OCI-M2 (cell line): ENCODE results near the gene DLX1.
"Not testable (repeated sequence)": the region's sequence is repeated elsewhere in the genome, so short reads cannot be mapped to it uniquely, and the experiment has no call there.

Source experiments
- DNase-seq: peaks from one replicate; lab custom pipeline; 2025; ENCODE audit not compliant: unreplicated experiment; lab: John Stamatoyannopoulos, UW

The DLX1 gene

DNA sequence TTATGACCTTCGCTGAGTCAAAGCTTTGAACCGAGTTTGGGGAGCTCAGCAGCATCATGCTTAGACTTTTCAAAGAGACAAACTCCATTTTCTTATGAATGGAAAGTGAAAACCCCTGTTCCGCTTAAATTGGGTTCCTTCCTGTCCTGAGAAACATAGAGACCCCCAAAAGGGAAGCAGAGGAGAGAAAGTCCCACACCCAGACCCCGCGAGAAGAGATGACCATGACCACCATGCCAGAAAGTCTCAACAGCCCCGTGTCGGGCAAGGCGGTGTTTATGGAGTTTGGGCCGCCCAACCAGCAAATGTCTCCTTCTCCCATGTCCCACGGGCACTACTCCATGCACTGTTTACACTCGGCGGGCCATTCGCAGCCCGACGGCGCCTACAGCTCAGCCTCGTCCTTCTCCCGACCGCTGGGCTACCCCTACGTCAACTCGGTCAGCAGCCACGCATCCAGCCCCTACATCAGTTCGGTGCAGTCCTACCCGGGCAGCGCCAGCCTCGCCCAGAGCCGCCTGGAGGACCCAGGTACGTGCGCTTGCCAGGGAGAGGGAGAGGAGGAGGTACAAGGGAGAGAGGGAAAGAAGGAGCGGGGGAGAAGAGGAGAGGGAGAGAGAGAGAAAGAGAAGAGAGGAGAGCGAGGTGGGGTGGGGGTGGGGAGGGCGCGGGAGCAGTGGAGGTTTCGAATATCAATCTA, at the start of gene DLX1:
Gene DLX1 (plus strand): TSS at position 48 of the 700 bp plus-strand sequence. CDS start 171 bp downstream, at position 219.
- peak; percentile 44 for DNase-seq

- no peak for DNase-seq
These were observed 47.2 kb upstream of the DLX1 start for GRCh38 chr2:172038121-172038520.

DNA sequence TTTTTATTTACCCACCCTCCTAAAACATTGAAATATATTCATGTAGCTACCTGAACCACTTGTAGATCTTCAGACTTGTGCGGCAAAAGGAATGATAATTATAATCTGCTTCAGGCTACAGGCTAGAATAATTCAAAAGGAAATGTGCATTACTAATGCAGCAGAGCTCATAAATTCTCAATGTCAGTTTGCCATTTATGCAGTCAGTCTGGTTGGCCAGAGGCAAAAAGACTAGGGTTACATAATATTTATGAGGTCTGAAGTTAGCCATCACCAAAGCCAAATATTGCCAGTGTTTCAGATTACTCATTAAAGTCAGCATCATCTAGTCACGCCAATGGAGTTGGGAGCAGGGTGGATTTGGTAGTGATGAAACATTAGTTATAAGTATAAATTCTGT, 46.7 kb upstream of the DLX1 start:
- no peak for DNase-seq

DNA sequence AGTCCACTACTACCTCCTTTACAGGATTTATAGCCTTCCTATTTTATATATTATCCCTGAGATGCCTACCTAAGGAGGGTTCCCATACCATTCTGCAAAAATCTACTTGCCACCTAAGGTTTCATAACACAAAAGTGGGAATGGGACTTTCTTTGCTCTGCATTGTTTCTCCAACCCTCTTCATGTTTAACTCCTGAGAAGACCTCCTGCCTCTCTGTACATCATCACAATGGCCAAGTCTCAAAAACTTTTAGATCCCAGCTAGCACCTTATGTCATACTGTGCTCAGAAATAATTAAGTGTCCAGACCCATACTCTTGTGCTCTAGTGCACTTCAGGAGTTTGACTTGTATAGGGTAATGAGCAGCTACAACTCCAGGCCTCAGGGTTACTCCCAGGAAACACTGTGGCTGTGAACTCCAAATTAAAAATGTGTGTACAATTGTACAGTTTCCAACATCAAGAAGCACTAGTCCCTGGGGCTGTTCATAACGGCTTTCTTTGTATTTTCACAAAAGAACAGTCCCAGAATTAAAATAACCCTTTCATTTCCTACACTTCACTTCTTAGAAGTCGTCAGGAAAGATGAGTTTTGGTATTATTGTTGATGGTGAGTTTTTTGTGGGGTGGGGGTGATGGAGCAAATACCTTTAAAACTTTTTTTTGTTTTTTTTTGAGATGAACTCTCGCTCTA, 46.1 kb upstream of the DLX1 start:
- no peak for DNase-seq

DNA sequence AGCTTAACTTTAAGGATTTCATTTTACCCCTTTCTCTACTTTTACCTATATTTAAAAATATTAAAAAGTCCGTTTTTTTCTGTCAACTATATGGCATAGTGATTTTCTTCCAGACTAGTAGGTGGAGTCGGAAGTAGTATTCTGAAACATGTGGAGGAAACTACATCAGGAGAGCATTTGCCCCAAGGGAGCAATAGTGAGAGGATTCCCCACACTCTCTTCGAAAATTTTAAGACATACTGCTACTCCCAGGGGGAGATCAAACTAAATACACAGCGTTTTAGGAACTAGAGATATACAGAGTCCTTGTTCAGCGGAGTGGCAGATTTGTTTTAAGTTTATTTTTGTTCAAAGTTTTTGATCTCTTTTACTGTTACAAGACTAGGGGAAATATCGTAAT, 45.0 kb upstream of the DLX1 start:
- DNase-seq, result no peak

DNA sequence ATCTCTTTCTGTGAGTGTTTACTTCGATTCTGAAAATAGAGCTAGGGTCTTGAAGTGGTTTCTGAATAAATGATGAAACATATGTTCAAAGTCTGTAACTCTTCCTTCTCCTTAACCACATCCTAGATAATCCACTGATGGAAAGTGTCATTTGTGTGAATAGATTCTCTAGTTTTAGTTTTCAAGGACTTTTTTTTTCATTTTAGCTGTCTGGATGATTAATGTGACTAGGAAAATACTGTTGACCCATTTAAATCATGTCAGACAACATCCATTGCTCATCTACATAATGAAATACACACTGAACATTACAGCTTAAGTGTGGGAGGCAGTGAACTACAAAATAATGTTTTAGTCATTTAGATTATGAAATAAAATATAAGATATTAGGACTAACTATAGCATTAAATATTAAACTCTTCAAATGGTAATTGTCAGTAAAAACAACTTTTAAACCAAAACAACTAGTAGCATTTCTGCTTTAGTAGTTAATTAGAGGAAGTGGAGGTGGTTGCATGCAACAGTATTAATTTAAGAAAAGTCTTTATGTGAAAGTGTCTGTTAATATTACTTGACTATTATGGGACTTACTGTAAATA, 39.1 kb upstream of the DLX1 start:
- DNase-seq, result no peak

DNA sequence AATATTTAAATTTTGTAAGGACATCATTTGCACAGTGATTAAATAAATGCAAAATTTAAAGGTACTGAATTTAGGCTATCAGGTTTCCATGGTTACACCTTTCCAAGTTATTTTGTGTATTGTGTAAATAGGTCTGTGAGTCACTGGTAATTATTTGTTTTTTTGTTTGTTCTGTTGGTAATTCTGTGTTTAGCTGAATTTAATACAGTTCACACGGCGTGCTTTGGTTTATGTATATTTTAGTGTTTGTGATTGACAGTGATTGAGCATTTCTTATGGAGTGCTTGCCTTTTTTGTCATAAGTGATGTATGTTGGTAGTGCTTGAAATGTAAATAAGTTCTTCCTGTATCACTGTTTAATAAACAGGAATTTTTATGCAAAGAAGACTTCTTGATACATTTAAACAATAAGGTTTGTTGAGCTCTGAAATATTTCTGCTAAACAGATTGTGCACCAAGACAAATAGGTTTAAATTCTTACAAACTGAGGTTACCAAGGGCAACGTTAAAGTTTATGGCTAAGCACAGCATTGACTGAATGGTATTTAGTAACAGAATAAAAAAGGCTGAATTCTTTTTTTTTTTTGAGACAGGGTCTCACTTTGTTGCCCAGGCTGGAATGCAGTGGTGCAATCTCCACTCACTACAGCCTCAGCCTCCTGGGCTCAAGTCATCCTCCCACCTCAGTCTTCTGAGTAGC, 38.3 kb upstream of the DLX1 start:
- DNase-seq, result no peak

DNA sequence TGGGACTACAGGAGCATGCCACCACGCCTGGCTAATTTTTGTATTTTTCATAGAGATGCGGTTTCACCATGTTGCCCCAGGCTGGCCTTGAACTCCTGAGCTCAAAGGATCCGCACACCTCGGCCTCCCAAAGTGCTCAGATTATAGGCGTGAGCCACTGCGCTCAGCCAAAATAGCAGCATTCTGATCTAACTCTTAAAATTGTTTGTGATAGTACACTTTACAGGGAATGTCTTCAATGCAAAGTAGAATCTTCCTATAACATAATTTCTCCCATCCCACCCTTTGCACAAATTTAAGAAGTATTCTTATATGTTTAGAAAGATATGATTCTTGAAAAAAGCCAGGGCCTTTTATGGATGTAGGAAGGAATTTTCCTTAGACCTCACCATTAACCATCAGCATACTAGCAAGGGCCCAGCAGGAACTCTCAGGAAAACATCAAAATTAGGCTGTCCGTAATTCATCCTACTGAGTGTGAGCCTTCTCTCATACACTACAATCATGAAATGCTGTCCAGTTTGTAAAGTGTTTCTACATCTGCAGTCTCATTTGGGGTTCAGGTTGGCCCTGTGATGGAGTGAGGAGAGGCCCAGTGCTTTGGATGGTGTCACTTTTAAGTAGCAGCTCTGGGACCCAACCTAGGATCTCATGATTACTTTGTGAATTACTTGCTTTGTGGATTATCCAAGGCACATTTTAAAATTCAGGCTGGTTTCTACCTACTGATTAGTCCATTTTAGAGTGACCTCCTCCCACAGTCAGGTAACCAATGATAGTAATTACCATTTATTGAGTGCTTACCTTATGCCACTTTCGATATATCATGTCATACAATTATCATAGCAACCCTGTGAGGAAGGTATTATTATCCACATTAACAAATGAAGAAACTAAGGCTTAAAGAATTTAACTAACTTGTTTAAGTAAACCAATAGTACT, 37.5 kb upstream of the DLX1 start:
- DNase-seq, result no peak

DNA sequence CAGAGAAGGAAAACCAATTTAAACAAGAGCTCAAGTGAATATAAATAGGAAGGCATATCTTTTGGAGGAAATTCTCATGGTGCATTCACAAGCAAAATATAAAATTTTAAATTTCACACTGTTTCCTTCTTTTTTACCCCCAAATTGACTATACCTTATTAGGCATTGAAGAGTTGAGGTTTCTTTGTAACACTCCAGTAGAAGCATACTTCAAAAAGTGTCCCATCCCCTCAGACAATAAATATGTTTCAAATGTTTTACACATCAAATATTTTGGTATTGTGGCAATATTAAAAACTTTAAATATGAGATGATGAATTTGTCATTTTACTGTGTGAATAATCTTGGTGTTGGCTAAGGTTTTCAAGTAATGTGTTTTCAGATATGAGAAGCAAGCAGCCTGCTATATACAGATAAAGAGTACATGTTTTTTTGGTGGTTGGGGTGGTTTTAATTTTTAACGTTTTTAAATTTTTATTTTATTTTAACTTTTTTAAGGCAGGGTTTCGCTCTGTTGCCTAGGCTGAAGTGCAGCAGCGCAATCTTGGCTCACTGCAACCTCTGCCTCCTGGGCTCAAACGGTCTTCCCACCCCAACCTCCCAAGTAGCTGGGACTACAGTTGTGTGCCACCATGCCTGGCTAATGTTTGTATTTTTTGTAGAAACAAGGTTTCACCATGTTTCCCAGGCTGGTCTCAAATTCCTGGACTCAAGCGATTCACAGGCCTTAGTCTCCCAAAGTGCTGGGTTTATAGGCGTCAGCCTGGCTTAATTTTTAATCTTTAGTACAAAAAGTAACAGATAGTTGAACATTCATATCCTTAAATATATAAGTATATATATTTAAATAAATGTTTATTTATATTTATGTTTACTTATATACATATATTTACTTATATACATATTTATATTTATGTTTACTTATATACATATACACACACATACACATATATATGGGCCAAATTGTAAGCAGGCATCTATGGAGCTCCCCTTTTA, 36.5 kb upstream of the DLX1 start:
- DNase-seq, result no peak

DNA sequence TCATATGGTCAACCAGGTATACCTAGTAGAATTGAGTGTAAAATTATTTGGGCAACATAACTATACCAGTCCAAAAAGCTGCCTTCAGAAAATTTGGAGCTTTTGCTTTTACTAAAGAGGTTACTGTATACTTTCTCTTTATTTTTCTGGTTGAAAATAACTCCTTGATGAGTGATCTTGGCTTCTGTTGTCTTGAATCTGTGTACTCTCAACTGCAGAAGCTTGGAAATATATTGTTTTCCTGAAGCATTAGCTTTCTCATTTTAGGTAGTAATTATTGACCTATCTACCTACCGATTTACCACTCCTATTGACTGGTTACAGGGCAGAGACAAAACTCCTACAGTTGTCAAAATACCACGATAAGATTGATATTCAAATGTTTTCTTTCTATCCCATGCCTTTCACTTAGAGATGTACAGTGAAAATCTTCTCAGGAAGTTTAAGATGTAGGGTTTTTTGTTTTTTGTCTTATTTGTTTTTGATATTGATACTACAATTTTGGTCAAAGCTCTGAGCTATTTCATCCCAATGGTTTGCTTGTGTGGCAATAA, 35.7 kb upstream of the DLX1 start:
- DNase-seq, result no peak

DNA sequence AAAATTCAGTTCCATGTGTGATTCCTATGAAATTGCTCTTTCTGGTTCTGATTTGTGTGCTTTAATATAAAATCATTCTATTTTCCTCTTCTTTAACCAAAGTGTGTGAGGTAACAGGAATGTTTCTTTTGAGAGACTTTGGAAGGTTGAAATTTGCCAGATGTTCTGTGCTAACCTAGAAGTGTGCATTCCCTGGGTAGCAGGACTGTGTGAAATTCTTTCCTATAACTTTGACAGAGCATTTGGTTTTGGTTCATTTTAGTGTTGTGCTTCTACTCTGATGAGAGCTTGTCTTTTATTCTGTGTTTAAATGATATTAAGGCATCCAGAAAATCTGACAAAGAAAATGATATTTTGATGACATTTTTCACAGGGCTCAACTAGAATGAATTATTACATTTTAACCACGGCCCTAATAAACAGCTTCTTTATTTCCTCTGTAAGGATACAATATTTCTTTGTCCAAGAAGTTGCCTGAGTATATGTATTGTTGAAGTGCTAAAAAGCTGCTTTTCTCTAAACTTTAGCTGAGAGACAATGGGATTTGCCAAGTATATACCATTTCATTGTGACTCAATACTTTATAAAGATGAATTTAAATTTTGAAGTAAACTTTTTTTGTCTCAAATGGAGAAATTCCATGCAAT, 34.7 kb upstream of the DLX1 start:
- DNase-seq, result no peak

DNA sequence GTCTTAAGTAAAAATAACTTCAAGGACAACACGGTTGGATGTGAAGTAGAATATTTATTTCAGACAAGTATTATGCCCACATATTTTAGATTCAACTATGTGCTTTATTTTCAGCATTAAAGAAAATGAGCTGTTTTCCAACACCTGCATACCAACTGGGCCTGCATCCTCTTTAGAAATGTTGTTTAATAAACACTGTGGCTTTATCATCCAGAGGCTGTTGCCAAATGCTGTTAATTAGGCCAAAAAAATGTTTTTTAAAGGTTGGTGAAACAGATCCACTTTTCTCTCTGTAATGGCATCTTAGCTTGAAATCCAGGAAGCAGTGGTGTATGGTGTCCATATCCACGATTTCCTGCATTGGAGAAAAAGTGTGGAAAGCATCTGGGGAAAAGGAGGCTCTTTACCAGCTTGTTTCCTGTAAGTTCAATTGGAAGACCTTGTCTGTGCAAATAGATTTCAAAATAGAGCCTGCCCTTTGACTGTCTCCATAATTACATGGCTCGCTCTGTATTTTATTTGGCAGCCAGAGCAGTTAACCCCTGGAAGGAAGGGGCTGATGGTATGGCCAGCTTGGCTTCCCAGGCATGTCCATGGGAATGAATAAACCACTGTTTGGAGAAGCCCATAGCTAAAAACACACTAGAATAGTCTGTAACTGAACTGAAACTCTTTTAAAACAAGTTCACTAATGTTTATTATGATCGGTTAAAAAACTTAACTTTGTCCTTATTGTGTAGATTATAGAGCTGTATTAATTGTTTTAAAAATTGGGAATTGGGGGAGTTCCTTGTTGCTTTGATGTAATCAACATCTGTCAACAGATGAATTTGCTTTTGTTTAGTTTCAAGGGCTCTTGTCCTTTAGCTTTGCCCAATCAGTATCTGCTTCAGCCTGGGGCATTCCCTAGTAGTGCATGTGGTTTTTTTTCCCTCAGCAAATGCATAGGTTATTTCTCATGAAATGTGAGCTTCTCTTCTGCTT, 33.0 kb upstream of the DLX1 start:
- no peak for DNase-seq

DNA sequence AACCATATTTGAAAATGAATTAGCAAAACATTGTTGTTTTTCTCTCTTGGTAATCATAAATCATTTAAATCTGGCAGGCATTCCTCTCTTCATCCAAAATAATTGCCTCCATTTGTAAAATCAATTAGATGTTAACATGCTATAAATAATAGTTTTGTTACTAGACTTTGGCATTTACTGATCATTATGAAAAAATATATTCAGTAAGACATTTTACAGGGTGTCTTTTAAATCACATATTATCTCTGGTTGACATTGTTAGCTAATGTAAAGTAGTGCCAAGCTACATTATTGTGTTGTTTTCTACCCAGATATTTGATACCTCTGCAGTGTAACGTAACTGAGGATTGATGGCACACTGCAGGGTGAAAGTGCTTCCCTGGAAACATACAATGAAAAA, 31.8 kb upstream of the DLX1 start:
- DNase-seq, result no peak

DNA sequence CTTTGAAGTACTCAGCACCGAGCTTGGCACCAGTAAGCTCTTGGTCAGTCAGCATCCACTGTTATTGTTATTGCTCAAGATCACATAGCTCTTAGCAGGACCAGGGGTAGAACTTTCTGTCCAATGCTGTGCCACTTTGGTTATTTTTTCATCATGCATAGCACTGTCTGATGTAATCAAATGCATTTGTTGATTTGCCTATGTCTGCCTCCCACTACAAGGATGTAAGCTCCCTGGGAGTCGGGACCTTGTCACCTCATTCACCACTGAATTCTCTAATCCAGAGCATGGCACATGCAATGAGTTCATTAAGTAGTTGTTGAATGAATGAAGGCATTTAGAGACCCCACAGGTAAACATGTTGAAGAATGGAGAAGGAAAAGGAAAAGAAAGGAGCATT, 29.0 kb upstream of the DLX1 start:
- DNase-seq, result no peak

- no peak for DNase-seq
These were observed 26.6 kb upstream of the DLX1 start for GRCh38 chr2:172058660-172059059.

- not testable (repeated sequence) for DNase-seq
These were observed 25.2 kb upstream of the DLX1 start for GRCh38 chr2:172060118-172060517.

DNA sequence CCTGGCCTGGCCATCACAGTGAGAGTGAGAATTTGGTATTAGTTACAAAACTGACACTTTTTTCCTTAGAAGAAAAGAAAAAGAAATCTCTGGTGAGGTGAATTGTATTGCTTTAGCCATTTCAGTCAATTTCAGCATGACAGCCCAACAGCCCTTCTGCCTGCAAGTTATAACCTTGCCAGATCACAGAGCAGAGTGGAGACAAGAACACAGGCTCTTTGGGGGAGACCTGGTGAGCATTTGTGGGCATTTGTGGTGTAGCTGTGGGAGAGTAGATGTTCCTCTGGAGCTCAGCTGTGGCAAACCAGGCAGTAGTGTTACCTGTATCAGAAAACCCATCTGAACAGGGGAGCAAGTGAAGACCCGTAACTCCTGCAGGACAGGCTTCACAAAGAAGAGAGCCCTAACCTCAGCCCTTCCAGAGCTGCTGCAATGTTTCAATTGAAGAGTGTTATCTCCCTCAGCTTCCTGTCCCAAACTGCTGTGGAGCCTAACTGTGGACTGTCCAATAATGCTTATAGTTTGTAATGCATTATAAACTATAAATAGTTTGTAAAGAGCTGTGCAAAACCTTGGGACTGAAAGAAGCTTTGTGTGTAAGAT, 22.8 kb upstream of the DLX1 start:
- no peak for DNase-seq
